Measurements from ENCODE around the gene CTSA.

- TF ChIP-seq EP300 (IDR thresholded peaks at IDR 0.05; ENCODE audit: borderline replicate concordance) (no peak), NFIC (IDR thresholded peaks at IDR 0.05) (no peak), TAF1 (IDR thresholded peaks at IDR 0.05; ENCODE audit: low read depth) (no peak), CREB1 (IDR thresholded peaks at IDR 0.05; ENCODE audit: low read depth) (no peak), CEBPB (IDR thresholded peaks at IDR 0.05) (no peak), YY1 (IDR thresholded peaks at IDR 0.05; ENCODE audit: low read depth) (no peak), REST (IDR thresholded peaks at IDR 0.05; ENCODE audit: low read depth) (no peak), ZBTB7A (IDR thresholded peaks at IDR 0.05; ENCODE audit: low read depth) (no peak), RAD21 (IDR thresholded peaks at IDR 0.05; ENCODE audit: low read depth) (no peak)
These were observed 52.5 kb downstream of the CTSA start for GRCh38 chr20:45943613-45944012.

Measured in Ishikawa (cell line).